Nucleus accumbens (tissue), 56 donors: ENCODE results near the gene H1-8.
"Not testable (repeated sequence)": the region's sequence is repeated elsewhere in the genome, so short reads cannot be mapped to it uniquely, and the experiment has no call there.

ENCODE experiments used
- DNase-seq, 56 donors: peaks; one replicate each; lab custom pipeline; 2025; lab: John Stamatoyannopoulos, UW

H1-8 gene

GRCh38 chr3:129530821-129531220 is 12.2 kb upstream of the H1-8 start:
- DNase-seq = no peak

- DNase-seq = no peak
These were observed 11.3 kb upstream of the H1-8 start for GRCh38 chr3:129531699-129532098.

GRCh38 chr3:129532261-129532660 is 10.7 kb upstream of the H1-8 start:
- no peak for DNase-seq

- DNase-seq = no peak
These were observed 9.6 kb upstream of the H1-8 start for GRCh38 chr3:129533406-129533805.

- no peak for DNase-seq
These were observed 8.4 kb upstream of the H1-8 start for GRCh38 chr3:129534428-129535027.

- DNase-seq = no peak
These were observed 7.9 kb upstream of the H1-8 start for GRCh38 chr3:129535075-129535474.

GRCh38 chr3:129536374-129536667 is 6.7 kb upstream of the H1-8 start:
- DNase-seq = no peak

GRCh38 chr3:129536804-129537203 is 6.2 kb upstream of the H1-8 start:
- DNase-seq = no peak

- no peak for DNase-seq
These were observed 3.8 kb upstream of the H1-8 start for GRCh38 chr3:129539206-129539605.

- DNase-seq = no peak
These were observed 2.0 kb upstream of the H1-8 start for GRCh38 chr3:129540776-129541516.

- no peak for DNase-seq
These were observed 228 bp upstream of the H1-8 start for GRCh38 chr3:129542747-129543146.

GRCh38 chr3:129543999-129544398 is 1.0 kb downstream of the H1-8 start:
- no peak for DNase-seq

GRCh38 chr3:129545951-129546350 is 3.0 kb downstream of the H1-8 start:
- not testable (repeated sequence) for DNase-seq

- no peak for DNase-seq
These were observed 4.3 kb downstream of the H1-8 start for GRCh38 chr3:129547241-129547640.

GRCh38 chr3:129548104-129548965 is 5.4 kb downstream of the H1-8 start:
- DNase-seq = peak in 1 of 56 donors; percentile 18

GRCh38 chr3:129549006-129549800 is 6.2 kb downstream of the H1-8 start:
- no peak for DNase-seq

GRCh38 chr3:129549805-129550204 is 6.8 kb downstream of the H1-8 start:
- no peak for DNase-seq

- DNase-seq = peak in 10 of 56 donors; percentile 4 to 25 (median 15)
These were observed 9.5 kb downstream of the H1-8 start for GRCh38 chr3:129552287-129553050.

GRCh38 chr3:129553171-129553570 is 10.2 kb downstream of the H1-8 start:
- no peak for DNase-seq

GRCh38 chr3:129553719-129554118 is 10.7 kb downstream of the H1-8 start:
- DNase-seq = no peak
